HEK293 (cell line): ENCODE measurements around the gene SNTN.

Experiments used
- TCF7L2 ChIP-seq: IDR thresholded peaks from 2 replicates; pipeline ENCODE4 v1.6.1; 2011; ENCODE audit warnings: low read depth, mild to moderate bottlenecking, inconsistent platforms, low read length, moderate library complexity, borderline replicate concordance
- ZNF239 ChIP-seq: fragments of 450-650 bp; formaldehyde crosslinking; IDR thresholded peaks from 2 replicates; pipeline ENCODE4 v1.5.1; 2016; ENCODE audit warnings: missing biosample characterization, missing genetic modification characterization
- ZNF426 ChIP-seq: fragments of 450-650 bp; formaldehyde crosslinking; IDR thresholded peaks from 2 replicates; pipeline ENCODE4 v1.5.1; 2017; ENCODE audit warnings: missing biosample characterization, missing genetic modification characterization, mild to moderate bottlenecking, inconsistent platforms, moderate library complexity
- TF ChIP-seq, protein P1 (sequence below): fragments of 450-650 bp; formaldehyde crosslinking; IDR thresholded peaks from 2 replicates; pipeline ENCODE4 v1.5.1; 2016; ENCODE audit warnings: missing biosample characterization, missing genetic modification characterization

DNA sequence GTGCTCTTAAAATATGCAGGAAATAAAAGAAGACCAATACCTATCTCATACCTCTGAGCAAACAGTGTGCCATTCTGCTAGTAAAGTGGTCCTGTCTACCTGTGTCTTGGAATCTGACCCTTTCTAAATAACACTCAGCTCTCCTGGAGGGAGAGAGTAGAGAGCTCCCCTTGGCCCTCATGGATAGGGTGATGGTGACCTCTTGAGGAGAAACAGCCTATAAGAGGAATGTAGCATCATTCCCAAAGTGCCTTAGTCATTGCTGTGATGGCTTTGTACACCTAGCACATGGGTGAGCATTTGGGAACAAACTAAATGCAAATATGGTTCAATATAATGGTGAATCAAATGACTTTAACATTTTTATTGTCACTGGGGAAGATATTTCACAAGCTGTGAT lies 10.0 kb downstream of the SNTN start:
- TF ChIP-seq ZNF426 (tag by site-specific recombination) (no peak), TCF7L2 (no peak), ZNF239 (tag by site-specific recombination) (no peak)
- TF ChIP-seq, protein P1, sequence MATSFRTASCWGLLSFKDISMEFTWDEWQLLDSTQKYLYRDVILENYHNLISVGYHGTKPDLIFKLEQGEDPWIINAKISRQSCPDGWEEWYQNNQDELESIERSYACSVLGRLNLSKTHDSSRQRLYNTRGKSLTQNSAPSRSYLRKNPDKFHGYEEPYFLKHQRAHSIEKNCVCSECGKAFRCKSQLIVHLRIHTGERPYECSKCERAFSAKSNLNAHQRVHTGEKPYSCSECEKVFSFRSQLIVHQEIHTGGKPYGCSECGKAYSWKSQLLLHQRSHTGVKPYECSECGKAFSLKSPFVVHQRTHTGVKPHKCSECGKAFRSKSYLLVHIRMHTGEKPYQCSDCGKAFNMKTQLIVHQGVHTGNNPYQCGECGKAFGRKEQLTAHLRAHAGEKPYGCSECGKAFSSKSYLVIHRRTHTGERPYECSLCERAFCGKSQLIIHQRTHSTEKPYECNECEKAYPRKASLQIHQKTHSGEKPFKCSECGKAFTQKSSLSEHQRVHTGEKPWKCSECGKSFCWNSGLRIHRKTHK (tag by site-specific recombination) = no peak
